Fibroblast of lung (primary cell): Measurements from ENCODE around the gene WFIKKN1.

Source experiments
- CTCF ChIP-seq, 2 donors: IDR thresholded peaks in 1 of 2; conservative IDR thresholded peaks in 1 of 2; 1 replicate in 1 of 2; 2 replicates in 1 of 2; pipeline ENCODE4 v1.5.1; 2011 to 2012; ENCODE audit warnings: low read length in 2 of 2, control low read depth in 1 of 2, inconsistent platforms in 1 of 2, low read depth in 1 of 2, mild to moderate bottlenecking in 1 of 2
- EZH2 ChIP-seq: IDR thresholded peaks from 2 replicates; pipeline ENCODE4 v1.5.1; 2012; ENCODE audit warnings: low read length, control low read depth, mild to moderate bottlenecking; ENCODE audit errors: missing control alignments

GRCh38 chr16:586047-586644 is 44.6 kb upstream of the WFIKKN1 start:
- TF ChIP-seq CTCF (conservative IDR thresholded peaks at IDR 0.05 in 1 of 2, IDR thresholded peaks at IDR 0.05 in 1 of 2; ENCODE audit: low read depth in 1 of 2, low read length in 2 of 2) (no peak), EZH2 (no peak)
